Activated naive CD4-positive, alpha-beta T cell treated with anti-CD3 and anti-CD28 coated beads, Interleukin-2, amount 10 ng/mL, durations not matched to agents 5 hours and 36 hours (primary cell): ENCODE measurements around the gene DCP2. TPM values are rescaled to one million over a fixed set of nuclear protein-coding genes. Genes with fewer than 3 reads are reported as not detected.

Source experiments
- total RNA-seq, 2 experiments: library from RNA; stranded (reverse); gene quantifications; one replicate each; pipeline ENCODE4 v1.2.3, GENCODE V29; 2021

Gene DCP2
- 100 to 1,000 TPM; 111 to 112 TPM for total RNA-seq

GRCh38 chr5:112976432-112977309, at the start of gene DCP2:
DCP2 (plus strand) TSS chr5:112976798; CDS start chr5:112976934, 136 bp downstream.

Other genes with a start within 250 kb of the DCP2 start
- gene APC, start 238.9 kb upstream of the DCP2 start, total RNA-seq = 10 to 100 TPM; 24.4 to 31.7 TPM
- gene SRP19, start 115.5 kb upstream of the DCP2 start, total RNA-seq = 10 to 100 TPM; 52.1 to 53.5 TPM
- gene REEP5, start 54.6 kb upstream of the DCP2 start, total RNA-seq = 10 to 100 TPM; 58.1 to 62.6 TPM